Embryonic facial prominence (tissue), 1 donor: ENCODE measurements around the gene DIS3L2.
"Not testable (repeated sequence)": the region's sequence is repeated elsewhere in the genome, so short reads cannot be mapped to it uniquely, and the experiment has no call there.

Experiments
- DNase-seq: peaks from one replicate; pipeline ENCODE4 v3.0.0-alpha.2; 2016; ENCODE audit errors: extremely low spot score

DIS3L2 gene

DNA sequence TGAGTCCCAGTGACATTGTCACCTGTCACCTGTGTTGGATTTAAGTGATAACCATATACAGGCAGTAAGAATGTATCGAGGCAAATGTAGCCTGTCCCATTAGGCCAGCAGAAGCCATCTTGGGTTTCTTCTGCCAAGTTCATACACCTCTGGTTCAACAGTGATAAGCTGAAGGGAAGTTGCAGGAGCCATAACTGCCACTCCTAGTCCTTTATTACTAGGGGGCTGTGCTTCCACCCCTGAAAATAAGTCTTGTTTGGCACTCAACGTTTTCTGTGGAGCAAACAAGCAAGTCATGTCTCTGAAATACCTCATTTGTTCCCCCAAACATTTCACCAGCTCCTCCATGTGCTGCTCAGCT is 358.9 kb downstream of the DIS3L2 start:
- no peak for DNase-seq

- no peak for DNase-seq
Measured at GRCh38 chr2:232321156-232321816, 359.8 kb downstream of the DIS3L2 start.

GRCh38 chr2:232321817-232322559 is 360.5 kb downstream of the DIS3L2 start:
- no peak for DNase-seq

DNA sequence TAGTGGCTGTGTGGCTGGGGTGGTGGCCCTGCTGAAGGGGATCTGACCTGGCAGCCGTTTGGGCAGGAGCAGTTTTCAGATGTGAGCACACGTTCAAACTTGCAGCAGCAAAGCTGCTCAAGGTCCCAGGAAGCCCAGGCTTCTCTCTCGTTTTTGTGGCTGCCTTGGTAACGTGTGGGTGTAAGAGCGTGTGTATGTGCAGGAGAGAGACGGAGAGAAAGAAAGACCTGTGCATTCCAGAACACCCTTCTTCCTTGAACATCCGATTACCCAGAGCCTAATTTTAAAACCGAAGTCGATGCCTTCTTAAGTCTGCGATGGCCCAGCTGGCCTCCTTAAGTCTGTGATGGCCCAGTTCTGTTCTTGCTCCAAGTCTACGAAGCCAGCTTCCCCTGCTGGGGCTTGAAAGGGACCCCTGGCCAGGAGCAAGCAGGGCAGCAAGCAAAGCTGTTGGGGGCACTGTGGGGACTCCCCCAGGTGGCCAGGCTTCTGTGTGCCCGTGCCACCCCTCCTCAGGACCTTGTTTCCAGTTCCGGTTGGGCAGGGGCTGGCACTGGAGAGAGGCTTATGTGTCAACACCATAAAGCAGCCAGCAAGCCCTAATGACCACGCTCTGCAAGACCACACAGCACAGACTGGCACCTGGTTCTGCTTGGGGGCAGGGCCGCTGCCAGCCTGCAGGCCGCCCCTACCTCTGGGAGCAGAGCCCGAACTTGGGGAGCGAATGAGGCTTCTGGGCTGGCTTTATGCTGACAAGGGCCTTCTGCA is 361.2 kb downstream of the DIS3L2 start:
- no peak for DNase-seq

- DNase-seq: no peak
Measured at GRCh38 chr2:232323328-232323650, 361.8 kb downstream of the DIS3L2 start.

DNA sequence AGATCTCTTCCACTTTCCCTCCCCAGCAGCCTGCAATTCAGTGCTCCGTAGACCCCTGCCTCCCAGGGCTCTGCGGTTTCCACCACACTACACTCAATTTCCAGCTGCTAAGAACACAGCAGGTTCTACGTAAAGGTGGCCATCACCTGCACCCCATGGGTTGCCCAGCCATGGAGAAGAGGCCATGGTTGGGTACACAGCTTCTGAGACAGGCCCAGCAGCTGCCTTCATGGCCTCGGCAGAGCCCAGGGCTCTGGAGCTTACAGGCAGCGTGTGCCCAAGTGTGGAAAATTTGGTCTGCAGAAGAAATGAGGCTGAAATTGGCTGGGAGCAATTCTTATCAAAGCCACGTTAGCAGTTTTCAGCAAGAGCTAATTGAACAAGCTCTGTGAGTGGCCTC is 362.5 kb downstream of the DIS3L2 start:
- not testable (repeated sequence) for DNase-seq

DNA sequence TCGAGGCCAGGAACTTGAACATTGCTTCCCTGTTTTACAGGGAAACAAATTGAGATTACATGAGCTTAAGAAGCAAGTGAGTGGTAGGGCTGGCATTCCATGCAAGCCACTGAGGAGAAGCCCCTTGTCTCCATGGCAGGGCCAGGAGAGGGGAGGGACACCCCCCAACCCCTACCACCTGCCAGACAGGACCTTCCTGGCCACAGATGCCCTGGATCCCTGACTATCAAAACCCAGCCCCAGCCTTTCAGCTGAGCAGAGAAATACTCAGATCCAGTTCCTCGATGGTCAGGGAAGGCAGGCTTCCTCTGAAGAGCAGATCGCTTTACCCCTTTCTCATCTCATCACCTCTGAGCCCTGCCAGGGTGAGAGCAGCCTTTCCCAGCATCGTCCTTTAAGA is 363.3 kb downstream of the DIS3L2 start:
- no peak for DNase-seq

- DNase-seq: no peak
Measured at GRCh38 chr2:232325324-232326273, 364.1 kb downstream of the DIS3L2 start.

DNA sequence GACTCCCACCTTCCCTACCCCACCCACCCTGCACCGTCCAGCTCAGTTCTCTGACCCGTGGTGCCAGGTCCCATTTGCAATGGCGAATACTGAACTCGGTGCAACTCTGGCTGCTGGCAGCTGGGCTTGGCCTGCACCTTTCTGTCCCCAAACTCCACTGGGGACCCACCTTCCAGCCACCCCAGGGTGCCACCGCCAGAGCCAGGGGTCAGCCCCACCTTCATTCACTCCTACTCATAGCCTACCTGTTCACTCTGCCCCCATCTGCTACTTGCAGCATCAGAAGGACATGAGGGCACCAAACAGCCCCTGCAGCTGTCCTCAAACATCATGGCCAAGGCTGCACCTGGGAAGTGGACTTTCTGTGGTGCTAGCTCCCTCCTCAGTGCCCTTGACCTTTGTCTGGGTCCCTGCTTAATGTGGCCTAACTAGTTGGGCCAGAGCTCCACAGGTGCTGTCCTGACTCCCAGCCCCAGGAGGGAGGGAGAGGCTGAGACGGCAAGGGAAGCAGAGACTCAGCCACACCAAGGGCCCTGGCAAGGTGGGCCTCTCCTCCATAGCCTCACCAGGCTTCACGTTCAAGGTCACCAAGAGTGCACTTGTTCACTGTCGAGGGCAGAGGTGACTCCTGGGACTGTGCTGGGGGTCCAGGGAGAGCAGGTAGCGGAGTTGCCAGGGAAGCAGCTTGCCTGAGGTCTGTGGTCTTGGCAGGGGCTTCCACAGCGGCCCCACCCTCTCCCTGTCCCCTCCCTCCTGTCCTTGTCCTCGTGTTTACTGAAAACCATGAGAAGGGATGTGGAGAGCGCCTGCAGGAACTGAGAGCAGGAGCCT is 365.0 kb downstream of the DIS3L2 start:
- DNase-seq: not testable (repeated sequence)

DNA sequence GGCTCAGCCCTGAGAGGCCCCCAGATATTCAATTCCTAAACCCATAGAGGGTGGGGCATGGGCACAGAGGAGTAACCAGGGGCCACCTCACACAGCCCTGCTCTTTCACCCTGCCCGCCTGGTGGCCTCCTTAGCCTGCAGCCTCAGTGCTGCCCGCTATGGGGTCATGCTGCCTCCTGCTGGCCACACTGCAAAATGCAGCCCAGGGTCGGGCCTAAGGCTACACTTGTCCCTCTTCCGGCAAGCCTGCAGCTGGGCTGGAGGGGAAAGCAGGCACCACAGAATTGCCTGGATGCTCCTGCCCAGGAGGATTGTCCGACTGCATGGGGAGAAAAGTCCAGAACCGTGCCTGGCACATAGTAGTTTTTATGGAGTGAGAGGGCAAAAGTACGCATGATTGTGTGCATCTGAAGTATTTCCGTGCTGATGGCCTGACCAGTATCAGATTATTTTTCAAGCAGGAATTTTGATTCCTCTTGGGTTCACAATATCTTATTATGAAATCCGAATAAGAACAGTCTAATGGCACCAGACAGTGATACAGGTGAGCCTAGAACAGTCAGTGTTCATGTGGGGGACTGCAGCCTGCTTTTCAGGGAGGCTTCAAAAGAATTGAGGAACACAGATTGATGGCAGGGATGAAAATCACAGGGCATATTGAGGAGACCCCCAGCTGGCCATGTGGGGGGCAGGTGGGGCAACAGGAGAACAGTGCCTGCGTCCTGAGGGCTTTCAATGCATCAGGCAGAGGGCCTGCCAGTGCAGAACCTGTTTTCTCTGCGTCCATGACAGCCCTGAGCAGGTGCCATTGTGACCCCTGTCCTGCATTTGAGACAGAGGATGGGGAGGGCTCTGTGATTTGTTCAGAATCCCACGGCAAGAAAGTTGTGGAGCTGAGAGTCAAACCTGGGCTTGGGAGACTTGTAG is 365.9 kb downstream of the DIS3L2 start:
- DNase-seq: no peak

- no peak for DNase-seq
Measured at GRCh38 chr2:232328032-232328422, 366.5 kb downstream of the DIS3L2 start.

DNA sequence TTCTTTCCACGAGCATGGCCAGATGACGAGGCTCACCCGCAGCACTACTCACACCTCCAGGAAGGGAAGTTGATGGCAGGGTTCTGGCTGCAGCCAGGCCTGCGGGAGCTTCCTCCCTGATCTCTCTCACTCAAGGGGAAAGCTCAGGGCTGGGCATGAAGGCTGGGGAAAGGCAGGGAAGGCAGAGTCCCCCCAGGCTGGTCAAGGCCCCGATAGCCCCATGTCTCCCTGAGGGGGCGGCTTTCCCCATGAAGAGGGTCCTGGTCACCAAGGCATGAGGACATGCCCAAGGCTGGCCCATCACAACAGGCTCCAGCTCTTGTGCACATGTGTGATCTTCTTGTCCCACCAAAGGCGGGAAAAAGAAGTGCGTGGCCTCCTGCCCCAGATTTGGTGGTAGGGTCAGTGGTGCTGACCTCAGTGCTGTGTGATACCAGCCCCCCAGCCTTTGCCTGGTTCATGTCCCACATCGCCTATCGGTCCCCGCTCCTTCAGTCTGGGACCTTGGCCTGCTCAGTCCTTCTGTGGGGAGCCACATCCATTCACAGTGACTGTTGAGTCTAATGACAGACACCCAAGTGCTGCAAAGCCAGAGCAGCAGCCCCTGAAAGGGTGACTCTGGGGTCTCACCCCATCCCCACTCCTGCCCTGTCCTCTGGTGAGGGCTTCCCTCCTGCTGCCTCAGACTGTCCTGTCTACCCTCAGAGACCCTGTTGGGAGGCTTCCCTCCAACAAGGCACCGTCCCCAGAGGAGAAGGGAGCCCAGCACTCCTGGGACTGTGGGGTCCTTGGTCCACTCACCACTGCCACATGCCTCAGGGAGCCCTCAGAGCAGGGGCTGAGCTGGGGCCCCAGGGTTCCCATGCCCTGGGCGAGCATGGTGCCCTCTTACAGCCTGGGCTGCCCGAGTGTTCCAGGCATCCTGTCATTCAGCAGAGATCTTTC is 367.3 kb downstream of the DIS3L2 start:
- DNase-seq: no peak

DNA sequence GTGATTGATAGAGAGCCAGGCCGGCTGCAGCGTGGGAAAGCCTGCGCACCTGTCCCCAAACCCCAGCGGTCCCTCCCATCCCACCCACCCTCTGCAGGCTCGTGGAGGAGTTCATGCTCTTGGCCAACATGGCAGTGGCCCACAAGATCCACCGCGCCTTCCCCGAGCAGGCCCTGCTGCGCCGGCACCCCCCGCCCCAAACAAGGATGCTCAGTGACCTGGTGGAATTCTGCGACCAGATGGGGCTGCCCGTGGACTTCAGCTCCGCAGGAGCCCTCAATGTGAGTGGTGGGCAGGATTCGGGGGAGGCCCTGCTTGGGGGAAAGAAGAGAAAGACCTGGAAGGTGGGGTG is 368.2 kb downstream of the DIS3L2 start:
- DNase-seq: no peak

DNA sequence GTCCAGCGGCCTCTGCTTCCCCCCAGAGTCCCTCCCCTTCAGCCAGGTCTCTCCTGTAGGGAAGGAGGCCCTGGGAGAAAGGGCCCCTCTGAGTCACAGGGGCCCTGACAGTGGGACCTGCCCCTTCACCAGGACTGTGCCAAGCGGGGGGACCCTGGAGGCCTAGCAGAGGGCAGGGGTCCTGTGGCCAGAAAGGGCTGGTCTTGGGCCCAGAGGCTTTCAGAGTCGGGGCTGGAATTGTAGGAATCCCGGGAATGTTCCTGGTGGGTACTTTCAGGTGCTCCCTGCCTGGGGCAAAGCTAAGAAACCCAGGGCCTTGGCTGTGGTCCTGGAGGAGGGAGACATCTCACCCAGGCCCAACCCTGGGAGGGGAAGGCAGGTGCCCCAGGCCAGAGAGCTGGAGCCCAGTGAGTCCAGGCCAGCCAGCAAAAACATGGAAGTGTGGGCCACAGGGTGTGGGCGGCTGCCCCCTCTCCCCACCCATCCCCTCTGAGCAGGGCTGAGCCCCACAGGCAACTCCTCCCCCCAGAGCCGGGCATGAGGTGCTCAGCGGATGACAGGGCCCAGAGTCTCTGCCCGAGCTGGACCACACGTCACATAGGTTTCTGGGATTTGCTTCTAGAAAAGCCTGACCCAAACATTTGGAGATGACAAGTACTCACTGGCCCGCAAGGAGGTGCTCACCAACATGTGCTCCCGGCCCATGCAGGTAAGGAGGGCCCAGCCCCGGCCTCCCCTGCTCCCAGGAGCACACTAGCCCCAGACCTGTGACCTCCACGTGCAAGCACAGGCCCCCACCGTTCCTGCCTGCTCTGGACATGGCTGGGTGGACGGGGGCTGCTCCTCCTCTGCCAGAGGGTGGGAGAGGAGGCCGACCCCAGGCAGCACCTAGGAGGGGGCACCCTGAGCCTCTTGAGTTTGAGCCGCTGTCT is 368.8 kb downstream of the DIS3L2 start:
- DNase-seq: no peak

DNA sequence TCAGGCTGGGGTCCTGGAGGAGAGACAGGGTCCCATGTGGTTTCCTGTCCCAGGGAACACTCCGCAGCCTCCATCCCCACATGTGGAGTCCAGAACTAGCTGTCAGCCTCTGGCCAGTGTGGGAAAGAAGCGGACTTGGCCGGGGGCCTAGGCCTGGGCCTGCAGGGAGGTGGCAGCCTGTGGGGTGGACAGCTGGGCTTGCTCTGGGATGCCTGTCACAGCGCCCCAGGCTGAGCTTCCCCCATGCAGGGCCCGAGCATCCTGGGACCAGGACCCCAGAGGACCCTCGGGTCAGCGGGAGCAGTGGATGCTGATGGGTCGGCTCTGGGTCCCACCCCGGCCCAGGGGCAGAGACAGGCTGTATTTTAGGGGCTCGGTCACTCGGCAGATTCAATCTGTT is 369.5 kb downstream of the DIS3L2 start:
- DNase-seq: not testable (repeated sequence)

DNA sequence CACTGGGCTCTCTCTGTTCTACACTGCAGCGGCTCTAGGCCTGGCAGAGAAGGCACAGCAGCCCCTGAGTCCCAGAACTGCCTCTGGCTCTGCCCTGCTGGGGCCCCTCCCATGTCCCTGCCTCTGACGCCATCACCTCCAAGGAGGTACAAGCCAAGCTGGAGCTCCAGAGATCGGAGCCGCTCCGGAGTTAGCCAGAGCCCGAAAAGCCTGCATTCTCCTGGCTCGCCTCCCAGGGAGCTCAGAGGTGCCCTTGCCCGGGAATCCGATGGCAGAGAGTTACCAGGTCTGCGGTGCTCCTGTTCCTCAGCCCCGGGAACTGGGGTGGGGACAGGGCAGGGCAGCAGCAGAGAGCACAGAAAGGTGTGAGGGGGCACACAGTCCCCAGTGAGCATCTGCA is 370.1 kb downstream of the DIS3L2 start:
- not testable (repeated sequence) for DNase-seq

DNA sequence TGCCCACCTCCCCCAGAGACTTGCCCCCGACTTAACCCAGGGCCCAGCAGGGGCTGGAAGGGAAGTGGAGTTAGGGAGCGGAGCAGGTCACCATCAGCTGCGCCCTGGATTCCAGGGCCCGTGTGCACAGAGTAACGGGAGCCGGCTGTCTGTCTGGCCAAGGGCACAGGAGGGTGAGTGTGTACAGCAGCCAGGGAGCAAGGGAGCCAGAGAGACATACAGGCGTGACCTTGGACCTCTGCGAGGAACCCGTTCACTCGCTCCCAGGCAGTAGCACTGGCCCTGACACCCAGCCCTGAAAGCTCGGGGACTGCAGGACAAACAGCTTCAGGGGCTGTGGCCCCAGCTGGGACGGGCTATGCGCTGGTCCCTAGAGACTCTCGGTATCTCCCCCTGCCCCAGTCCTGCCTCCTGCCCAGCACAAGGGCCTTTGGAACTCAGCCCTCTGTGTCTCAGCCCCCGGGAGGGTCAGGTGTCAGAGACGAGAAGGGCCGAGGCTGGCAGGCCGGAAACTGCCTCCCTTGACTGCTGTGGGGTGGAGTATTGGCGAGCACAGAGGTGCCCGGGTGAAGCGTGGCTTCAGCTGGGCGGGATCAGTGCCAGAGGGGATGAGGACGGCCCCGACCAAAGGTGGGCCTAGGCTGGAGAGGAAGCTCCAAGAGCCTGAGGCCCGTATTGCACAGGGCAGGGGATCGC is 370.9 kb downstream of the DIS3L2 start:
- DNase-seq: not testable (repeated sequence)
